Neural cell (in vitro differentiated cells): Measurements from ENCODE around the gene UQCC3.
A peak's percentile ranks its signal among the peaks of the same experiment; 100 is the strongest.

Experiments used
- EP300 ChIP-seq: fragments of 450-650 bp; conservative IDR thresholded peaks from 2 replicates; pipeline ENCODE4 v1.6.1; 2014; ENCODE audit warnings: antibody characterized with exemption, mild to moderate bottlenecking, moderate library complexity; ENCODE audit not compliant: poor library complexity, severe bottlenecking
- EZH2 ChIP-seq: fragments of 200-600, 300-800 bp; shearing (Covaris generic), sonication (generic); IDR thresholded peaks from 2 replicates; pipeline ENCODE4 v1.6.1; 2014; ENCODE audit warnings: antibody characterized with exemption, low read length, borderline replicate concordance, mild to moderate bottlenecking; ENCODE audit not compliant: insufficient read depth, poor library complexity, severe bottlenecking
- POLR2AphosphoS5 ChIP-seq: IDR thresholded peaks from 2 replicates; pipeline ENCODE4 v1.6.1; 2012
- TAF1 ChIP-seq: IDR thresholded peaks from 2 replicates; pipeline ENCODE4 v1.6.1; 2012; ENCODE audit warnings: low read depth
- TF ChIP-seq, protein P1 (sequence below): fragments of 450-650 bp; IDR thresholded peaks from 2 replicates; pipeline ENCODE4 v1.5.1; 2014; ENCODE audit warnings: antibody characterized with exemption, mild to moderate bottlenecking, moderate library complexity; ENCODE audit not compliant: poor library complexity, severe bottlenecking
- TF ChIP-seq, protein P2 (sequence below): IDR thresholded peaks from 2 replicates; pipeline ENCODE4 v1.6.1; 2012; ENCODE audit warnings: borderline replicate concordance

DNA sequence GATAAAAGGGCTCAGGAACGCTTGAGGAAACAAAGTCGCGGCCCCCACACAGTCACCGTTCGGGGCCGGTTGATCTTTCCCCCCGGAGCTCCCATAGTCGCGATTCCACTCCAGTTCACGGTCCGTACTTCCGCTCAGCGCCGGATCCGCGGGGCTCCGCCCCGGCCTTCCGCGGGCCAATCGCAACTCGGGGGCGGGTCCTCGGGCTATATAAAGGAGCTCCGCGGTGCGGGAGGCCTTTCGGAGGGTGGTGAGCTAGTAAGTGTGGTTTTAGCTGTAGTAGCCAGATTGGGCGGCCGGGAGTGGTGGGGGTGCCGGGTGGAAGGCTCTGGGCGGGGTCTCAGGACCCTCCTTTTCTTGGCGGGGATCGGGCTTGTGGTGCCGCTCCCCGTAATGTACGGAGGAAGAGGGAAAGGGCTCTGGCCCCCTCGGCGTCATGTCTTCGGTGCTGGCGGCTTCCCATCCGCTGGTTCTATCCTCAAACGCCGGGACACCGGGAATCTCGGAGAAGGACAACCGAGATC lies 6.3 kb upstream of the UQCC3 start, which contains the start of the genes C11orf98 and CSKMT:
- peak; percentile 93 for TF ChIP-seq TAF1
- peak; percentile 99 for TF ChIP-seq POLR2AphosphoS5
- TF ChIP-seq, protein P1, sequence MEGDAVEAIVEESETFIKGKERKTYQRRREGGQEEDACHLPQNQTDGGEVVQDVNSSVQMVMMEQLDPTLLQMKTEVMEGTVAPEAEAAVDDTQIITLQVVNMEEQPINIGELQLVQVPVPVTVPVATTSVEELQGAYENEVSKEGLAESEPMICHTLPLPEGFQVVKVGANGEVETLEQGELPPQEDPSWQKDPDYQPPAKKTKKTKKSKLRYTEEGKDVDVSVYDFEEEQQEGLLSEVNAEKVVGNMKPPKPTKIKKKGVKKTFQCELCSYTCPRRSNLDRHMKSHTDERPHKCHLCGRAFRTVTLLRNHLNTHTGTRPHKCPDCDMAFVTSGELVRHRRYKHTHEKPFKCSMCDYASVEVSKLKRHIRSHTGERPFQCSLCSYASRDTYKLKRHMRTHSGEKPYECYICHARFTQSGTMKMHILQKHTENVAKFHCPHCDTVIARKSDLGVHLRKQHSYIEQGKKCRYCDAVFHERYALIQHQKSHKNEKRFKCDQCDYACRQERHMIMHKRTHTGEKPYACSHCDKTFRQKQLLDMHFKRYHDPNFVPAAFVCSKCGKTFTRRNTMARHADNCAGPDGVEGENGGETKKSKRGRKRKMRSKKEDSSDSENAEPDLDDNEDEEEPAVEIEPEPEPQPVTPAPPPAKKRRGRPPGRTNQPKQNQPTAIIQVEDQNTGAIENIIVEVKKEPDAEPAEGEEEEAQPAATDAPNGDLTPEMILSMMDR, result no peak
- TF ChIP-seq EZH2, result no peak
- TF ChIP-seq EP300, result peak; percentile 18
- TF ChIP-seq, protein P2, sequence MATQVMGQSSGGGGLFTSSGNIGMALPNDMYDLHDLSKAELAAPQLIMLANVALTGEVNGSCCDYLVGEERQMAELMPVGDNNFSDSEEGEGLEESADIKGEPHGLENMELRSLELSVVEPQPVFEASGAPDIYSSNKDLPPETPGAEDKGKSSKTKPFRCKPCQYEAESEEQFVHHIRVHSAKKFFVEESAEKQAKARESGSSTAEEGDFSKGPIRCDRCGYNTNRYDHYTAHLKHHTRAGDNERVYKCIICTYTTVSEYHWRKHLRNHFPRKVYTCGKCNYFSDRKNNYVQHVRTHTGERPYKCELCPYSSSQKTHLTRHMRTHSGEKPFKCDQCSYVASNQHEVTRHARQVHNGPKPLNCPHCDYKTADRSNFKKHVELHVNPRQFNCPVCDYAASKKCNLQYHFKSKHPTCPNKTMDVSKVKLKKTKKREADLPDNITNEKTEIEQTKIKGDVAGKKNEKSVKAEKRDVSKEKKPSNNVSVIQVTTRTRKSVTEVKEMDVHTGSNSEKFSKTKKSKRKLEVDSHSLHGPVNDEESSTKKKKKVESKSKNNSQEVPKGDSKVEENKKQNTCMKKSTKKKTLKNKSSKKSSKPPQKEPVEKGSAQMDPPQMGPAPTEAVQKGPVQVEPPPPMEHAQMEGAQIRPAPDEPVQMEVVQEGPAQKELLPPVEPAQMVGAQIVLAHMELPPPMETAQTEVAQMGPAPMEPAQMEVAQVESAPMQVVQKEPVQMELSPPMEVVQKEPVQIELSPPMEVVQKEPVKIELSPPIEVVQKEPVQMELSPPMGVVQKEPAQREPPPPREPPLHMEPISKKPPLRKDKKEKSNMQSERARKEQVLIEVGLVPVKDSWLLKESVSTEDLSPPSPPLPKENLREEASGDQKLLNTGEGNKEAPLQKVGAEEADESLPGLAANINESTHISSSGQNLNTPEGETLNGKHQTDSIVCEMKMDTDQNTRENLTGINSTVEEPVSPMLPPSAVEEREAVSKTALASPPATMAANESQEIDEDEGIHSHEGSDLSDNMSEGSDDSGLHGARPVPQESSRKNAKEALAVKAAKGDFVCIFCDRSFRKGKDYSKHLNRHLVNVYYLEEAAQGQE, result peak; percentile 83
